ENCODE measurements around the gene ABCA9. TPM values are rescaled to one million over a fixed set of nuclear protein-coding genes. Genes with fewer than 3 reads are reported as not detected.

The ABCA9 gene
- total and polyA plus RNA-seq, 2 of the 13 experiments (the other 11 are each of a cell fraction or from before 2014, with no cell fraction given), result 0.04 TPM; not detected in 1

- TF ChIP-seq HHEX (CRISPR knock-in tag; IDR thresholded peaks at IDR 0.05), result peak; percentile 63; the same call in 1 of the 2 replicates
- peak; percentile 96 for TF ChIP-seq HNF4A (CRISPR knock-in tag; IDR thresholded peaks at IDR 0.05)
- TF ChIP-seq ZNF350 (CRISPR knock-in tag; IDR thresholded peaks at IDR 0.05; ENCODE audit: borderline replicate concordance, low read depth), result peak; percentile 77
- TF ChIP-seq ZNF768 (CRISPR knock-in tag; IDR thresholded peaks at IDR 0.05), result no peak
- no peak for TF ChIP-seq ZFP41 (CRISPR knock-in tag; IDR thresholded peaks at IDR 0.05; ENCODE audit: borderline replicate concordance)
- TF ChIP-seq ATAD3A (CRISPR knock-in tag; IDR thresholded peaks at IDR 0.05), result no peak
- TF ChIP-seq FOXM1 (CRISPR knock-in tag; IDR thresholded peaks at IDR 0.05), result no peak
- TF ChIP-seq KDM1A (CRISPR knock-in tag; IDR thresholded peaks at IDR 0.05), result 0 out of 2 replicates have a peak, but pooled peaks have one; percentile 10
- TF ChIP-seq SKIL (CRISPR knock-in tag; IDR thresholded peaks at IDR 0.05; ENCODE audit: borderline replicate concordance), result peak; percentile 78; the same call in 1 of the 2 replicates
- no peak for TF ChIP-seq IKZF1 (IDR thresholded peaks at IDR 0.05)
- no peak for TF ChIP-seq NFKB2 (CRISPR knock-in tag; IDR thresholded peaks at IDR 0.05; ENCODE audit: borderline replicate concordance)
- no peak for TF ChIP-seq ZNF782 (CRISPR knock-in tag; IDR thresholded peaks at IDR 0.05; ENCODE audit: borderline replicate concordance)
- peak; percentile 80; the same call in 1 of the 2 replicates for TF ChIP-seq ZMYM2 (CRISPR knock-in tag; IDR thresholded peaks at IDR 0.05)
- no peak for TF ChIP-seq CEBPZ (IDR thresholded peaks at IDR 0.05; ENCODE audit: low read length)
- TF ChIP-seq CHD4 (IDR thresholded peaks at IDR 0.05; ENCODE audit: borderline replicate concordance, low read length), result peak; percentile 75; the same call in 1 of the 2 replicates
- 0 out of 2 replicates have a peak, but pooled peaks have one; percentile 35 for TF ChIP-seq ZNF512B (CRISPR knock-in tag; IDR thresholded peaks at IDR 0.05; ENCODE audit: borderline replicate concordance)
- TF ChIP-seq ZNF292 (CRISPR knock-in tag; IDR thresholded peaks at IDR 0.05; ENCODE audit: borderline replicate concordance, low read depth), result peak; percentile 41; the same call in 1 of the 2 replicates
- peak; percentile 81; the same call in 1 of the 2 replicates for TF ChIP-seq SATB2 (CRISPR knock-in tag; IDR thresholded peaks at IDR 0.05)
- peak; percentile 90 for TF ChIP-seq DPF2 (CRISPR knock-in tag; IDR thresholded peaks at IDR 0.05; ENCODE audit: borderline replicate concordance, low read depth)
- TF ChIP-seq ZC3H13 (CRISPR knock-in tag; IDR thresholded peaks at IDR 0.05), result peak; percentile 80; the same call in 1 of the 2 replicates
These were observed 13.1 kb downstream of the ABCA9 start (continued) for GRCh38 chr17:69047368-69048263.
